Measurements from ENCODE around the gene FOXC2.

- no peak for TF ChIP-seq CTCF (IDR thresholded peaks at IDR 0.05)
- TF ChIP-seq EZH2 (IDR thresholded peaks at IDR 0.05; ENCODE audit: borderline replicate concordance, insufficient read depth, low read depth, low read length, poor library complexity, severe bottlenecking): no peak
Measured at GRCh38 chr16:86605950-86606349, 39.3 kb downstream of the FOXC2 start.
